NB4 (cell line): ENCODE measurements around the gene ACE.

Source experiments
- CTCF ChIP-seq: IDR thresholded peaks from one replicate; pipeline ENCODE4 v1.5.1; 2012; ENCODE audit warnings: low read depth, low read length
- MAX ChIP-seq: IDR thresholded peaks from 2 replicates; pipeline ENCODE4 v1.6.1; 2011; ENCODE audit warnings: low read depth, low read length
- MYC ChIP-seq: IDR thresholded peaks from 2 replicates; pipeline ENCODE4 v1.6.1; 2011; ENCODE audit warnings: low read depth, low read length
- POLR2A ChIP-seq: IDR thresholded peaks from 2 replicates; pipeline ENCODE4 v1.6.1; 2011; ENCODE audit warnings: mild to moderate bottlenecking; ENCODE audit not compliant: insufficient read length; ENCODE audit errors: extremely low read depth

- TF ChIP-seq CTCF (peak; percentile 45), POLR2A (no peak), MAX (no peak), MYC (no peak)
These were observed 21.0 kb downstream of the ACE start for GRCh38 chr17:63497708-63498483.
